Testis (tissue), 2 donors: Measurements from ENCODE around the gene CRISPLD2.

ENCODE experiments used
- CTCF ChIP-seq, 3 experiments: fragments of 450-650 bp in 2 of 3; fragments of 200-600 bp in 1 of 3; sonication (generic) in 1 of 3; IDR thresholded peaks; one replicate each; pipeline ENCODE4 v1.5.1; 2016 to 2019; ENCODE audit warnings: antibody characterized with exemption in 3 of 3, mild to moderate bottlenecking in 2 of 3, moderate library complexity in 1 of 3
- POLR2A ChIP-seq: fragments of 450-650 bp; IDR thresholded peaks from one replicate; pipeline ENCODE4 v1.6.1; 2017; ENCODE audit warnings: antibody characterized with exemption, mild to moderate bottlenecking, moderate library complexity

- TF ChIP-seq CTCF (IDR thresholded peaks at IDR 0.05) = no peak
- no peak for TF ChIP-seq POLR2A
These were observed 31.7 kb downstream of the CRISPLD2 start for GRCh38 chr16:84851192-84852127.
